K562 (cell line): ENCODE results near the gene DNAJB13. TPM values are rescaled to one million over a fixed set of nuclear protein-coding genes. Genes with fewer than 3 reads are reported as not detected.

Experiments used
- ATAC-seq: fragments of 200-7000 bp; cut with Tn5 transposase; 3 replicates; pipeline ENCODE4 v1.9.1; 2020; ENCODE audit warnings: moderate library complexity
- BruUV-seq: library from RNA; stranded (reverse); fragments of 400-500 nt; replicated peaks from 2 replicates; lab custom pipeline; 2021; lab: Mats Ljungman, UMichigan
- CTCF ChIA-PET: fragments of 300-600 bp; formaldehyde crosslinking; extraction: SDS; loops from one replicate; lab custom pipeline; 2021; ENCODE audit warnings: low intra/inter-chr PET ratio; lab: Yijun Ruan, JAX
- POLR2A ChIA-PET: fragments of 300-600, 350-650 bp; sonication (Branson Sonifier 250); formaldehyde crosslinking; extraction: SDS; loops from one replicate; lab custom pipeline; 2021; ENCODE audit warnings: antibody characterized with exemption, inconsistent platforms; lab: Yijun Ruan, JAX
- DNase-seq, 4 experiments: peaks; one replicate each; pipeline versions ENCODE4 v3.0.0 to v3.0.0-alpha.2; 2011 to 2018; ENCODE audit warnings: low spot score in 3 of 4, mixed read lengths in 3 of 4; ENCODE audit errors: extremely low read depth in 1 of 4
- FAIRE-seq: peaks from 2 replicates; lab custom pipeline; 2011; peaks lifted over from hg19 to GRCh38; lab: Jason Lieb, UNC
- H2AFZ ChIP-seq: 2 replicates; pipeline ENCODE4 v1.6.0; 2011; ENCODE audit warnings: low read depth, low read length, control low read depth, inconsistent platforms
- H3K27ac ChIP-seq: fragments of 200-600 bp; 3 replicates; pipeline ENCODE4 v1.8.0; 2011; ENCODE audit warnings: low read depth, mild to moderate bottlenecking, control low read depth, inconsistent platforms, low read length, moderate library complexity, mixed read lengths; ENCODE audit errors: extremely low read depth
- H3K27me3 ChIP-seq, 2 experiments: fragments of 300-600 bp in 1 of 2; 2 replicates in 1 of 2; 3 replicates in 1 of 2; pipeline versions ENCODE4 v1.6.0 to v1.8.0; 2011; ENCODE audit warnings: inconsistent platforms in 2 of 2, low read length in 2 of 2, mild to moderate bottlenecking in 1 of 2, mixed read lengths in 1 of 2, moderate library complexity in 1 of 2; ENCODE audit not compliant: control insufficient read depth in 2 of 2, insufficient read depth in 2 of 2
- H3K36me3 ChIP-seq: fragments of 300-600 bp; 3 replicates; pipeline ENCODE4 v1.8.0; 2011; ENCODE audit warnings: mild to moderate bottlenecking, low read length, inconsistent platforms; ENCODE audit not compliant: control insufficient read depth, insufficient read depth
- H3K4me1 ChIP-seq, 2 experiments: fragments of 200-600 bp in 1 of 2; replicated peaks in 1 of 2; 2 replicates in 1 of 2; 3 replicates in 1 of 2; pipeline versions ENCODE4 v1.5.1 to v1.8.0; 2011; ENCODE audit warnings: inconsistent platforms in 2 of 2, low read length in 2 of 2, mild to moderate bottlenecking in 1 of 2, mixed read lengths in 1 of 2, moderate library complexity in 1 of 2; ENCODE audit not compliant: control insufficient read depth in 2 of 2, insufficient read depth in 2 of 2
- H3K4me2 ChIP-seq: 2 replicates; pipeline ENCODE4 v1.6.1; 2011; ENCODE audit warnings: low read length, control low read depth, inconsistent platforms, mixed read lengths; ENCODE audit not compliant: insufficient read depth
- H3K4me3 ChIP-seq: fragments of 200-600 bp; sonication (generic), shearing (Covaris generic); 2 replicates; pipeline ENCODE4 v1.5.1; 2016; ENCODE audit warnings: control low read depth, inconsistent platforms
- H3K79me2 ChIP-seq: fragments of 200-600 bp; 3 replicates; pipeline ENCODE4 v1.8.0; 2011; ENCODE audit warnings: low read length, inconsistent platforms; ENCODE audit not compliant: control insufficient read depth, insufficient read depth
- H3K9ac ChIP-seq, 2 experiments: 2 replicates each; pipeline versions ENCODE4 v1.6.0 to v1.6.1; 2011; ENCODE audit warnings: low read depth in 2 of 2, low read length in 2 of 2, control low read depth in 1 of 2, inconsistent platforms in 1 of 2, mild to moderate bottlenecking in 1 of 2, mixed read lengths in 1 of 2; ENCODE audit not compliant: insufficient read depth in 1 of 2
- H3K9me1 ChIP-seq: one replicate; pipeline ENCODE4 v1.6.0; 2011; ENCODE audit warnings: inconsistent platforms, mild to moderate bottlenecking, low read length, moderate library complexity; ENCODE audit not compliant: control insufficient read depth, insufficient read depth
- H3K9me3 ChIP-seq: replicated peaks from 2 replicates; pipeline ENCODE4 v1.5.1; 2011; ENCODE audit warnings: low read depth, low read length, inconsistent platforms; ENCODE audit not compliant: control insufficient read depth, insufficient read depth
- H4K20me1 ChIP-seq: replicated peaks from 2 replicates; pipeline ENCODE4 v1.6.1; 2011; ENCODE audit warnings: low read length, inconsistent platforms, mixed read lengths; ENCODE audit not compliant: control insufficient read depth, insufficient read depth
- CBFA2T2 ChIP-seq: fragments of 450-650 bp; conservative IDR thresholded peaks from 2 replicates; pipeline ENCODE4 v1.6.1; 2017; ENCODE audit warnings: mild to moderate bottlenecking
- CBX5 ChIP-seq: IDR thresholded peaks from 2 replicates; pipeline ENCODE4 v1.6.1; 2014; ENCODE audit warnings: low read depth, borderline replicate concordance
- FOXK1 ChIP-seq: sonication (generic); formaldehyde crosslinking; IDR thresholded peaks from 2 replicates; pipeline ENCODE4 v1.8.0; 2022; ENCODE audit warnings: missing genetic modification reagents, mild to moderate bottlenecking, borderline replicate concordance
- GTF2F1 ChIP-seq: IDR thresholded peaks from 2 replicates; pipeline ENCODE4 v1.6.1; 2011; ENCODE audit warnings: low read depth, low read length, improper control_type of control experiment
- MAZ ChIP-seq, 2 experiments: fragments of 450-650 bp in 1 of 2; sonication (generic) in 1 of 2; formaldehyde crosslinking; IDR thresholded peaks in 1 of 2; conservative IDR thresholded peaks in 1 of 2; 2 replicates each; pipeline versions ENCODE4 v1.4.0 to v1.5.0; 2020; ENCODE audit warnings: mild to moderate bottlenecking in 1 of 2, missing genetic modification reagents in 1 of 2
- NFXL1 ChIP-seq: fragments of 450-650 bp; formaldehyde crosslinking; IDR thresholded peaks from 2 replicates; pipeline ENCODE4 v1.4.0; 2021; ENCODE audit warnings: mild to moderate bottlenecking
- RBM17 ChIP-seq: fragments of 200-400 bp; formaldehyde crosslinking; IDR thresholded peaks from 2 replicates; pipeline ENCODE4 v1.6.1; 2017; ENCODE audit warnings: low read depth, mild to moderate bottlenecking, low read length, borderline replicate concordance
- SRSF9 ChIP-seq: fragments of 200-400 bp; formaldehyde crosslinking; IDR thresholded peaks from 2 replicates; pipeline ENCODE4 v1.6.1; 2017; ENCODE audit warnings: low read depth, low read length, borderline replicate concordance
- ZNF77 ChIP-seq: fragments of 250-450 bp; sonication (Bioruptor Pico); IDR thresholded peaks from 2 replicates; pipeline ENCODE4 v1.5.0; 2020
- WGBS: fragments of 100-300 bp; shearing (Covaris generic); methylation state at CpG from one replicate; pipeline ENCODE4 v1.1.6; 2016; ENCODE audit warnings: low coverage, mixed read lengths; ENCODE audit not compliant: insufficient coverage; ENCODE audit errors: missing lambda C conversion rate; 5-methylcytosine and 5-hydroxymethylcytosine counted together
- in situ Hi-C: fragments of 300-500 bp; cut with MboI; formaldehyde crosslinking; loops from 4 replicates; pipeline ENCODE4 v1.15.0; 2018; ENCODE audit warnings: inconsistent platforms, mixed read lengths
- intact Hi-C: fragments of 100-400 bp; cut with micrococcal nuclease; formaldehyde crosslinking; loops from 2 replicates; pipeline ENCODE4 v1.14.2; 2022
- polyA plus RNA-seq, 8 experiments: library from polyadenylated mRNA; depleted of rRNA in 4 of 8; stranded (reverse) in 5 of 8; unstranded in 3 of 8; fragments of >200 nt; fragmentation: Nextera tagmentation in 2 of 8; fragmentation: Illumina TruSeq in 1 of 8; extraction: Ambion mirVana in 2 of 8; extraction: Trizol in 1 of 8; gene quantifications; 2 replicates each; pipeline versions ENCODE4 v1.2.1 to v1.2.3, GENCODE V29; 2011 to 2014; ENCODE audit warnings: inconsistent platforms in 1 of 8, missing spikeins in 1 of 8
- total RNA-seq, 7 experiments: library from RNA; depleted of rRNA in 6 of 7; stranded (reverse); fragments of >200 nt in 6 of 7; fragmentation: Illumina TruSeq in 2 of 7; extraction: Trizol in 2 of 7; gene quantifications; 2 replicates each; pipeline versions ENCODE4 v1.2.1 to v1.2.3, GENCODE V29; 2011 to 2021; ENCODE audit warnings: low replicate concordance in 1 of 7
- TF ChIP-seq, protein P1 (sequence below): sonication (generic); formaldehyde crosslinking; IDR thresholded peaks from 2 replicates; pipeline ENCODE4 v1.8.1; 2023; ENCODE audit warnings: mild to moderate bottlenecking, missing genetic modification reagents
- TF ChIP-seq, protein P2 (sequence below), 2 experiments: fragments of 450-650 bp; IDR thresholded peaks; 2 replicates each; pipeline ENCODE4 v1.6.1; 2016; ENCODE audit warnings: mild to moderate bottlenecking in 2 of 2, borderline replicate concordance in 1 of 2, low read depth in 1 of 2, moderate library complexity in 1 of 2

Gene DNAJB13
- total and polyA plus RNA-seq, 9 of the 15 experiments (the other 6 are each of a cell fraction or from before 2014, with no cell fraction given) = 0.14 TPM; not detected in 8

DNA sequence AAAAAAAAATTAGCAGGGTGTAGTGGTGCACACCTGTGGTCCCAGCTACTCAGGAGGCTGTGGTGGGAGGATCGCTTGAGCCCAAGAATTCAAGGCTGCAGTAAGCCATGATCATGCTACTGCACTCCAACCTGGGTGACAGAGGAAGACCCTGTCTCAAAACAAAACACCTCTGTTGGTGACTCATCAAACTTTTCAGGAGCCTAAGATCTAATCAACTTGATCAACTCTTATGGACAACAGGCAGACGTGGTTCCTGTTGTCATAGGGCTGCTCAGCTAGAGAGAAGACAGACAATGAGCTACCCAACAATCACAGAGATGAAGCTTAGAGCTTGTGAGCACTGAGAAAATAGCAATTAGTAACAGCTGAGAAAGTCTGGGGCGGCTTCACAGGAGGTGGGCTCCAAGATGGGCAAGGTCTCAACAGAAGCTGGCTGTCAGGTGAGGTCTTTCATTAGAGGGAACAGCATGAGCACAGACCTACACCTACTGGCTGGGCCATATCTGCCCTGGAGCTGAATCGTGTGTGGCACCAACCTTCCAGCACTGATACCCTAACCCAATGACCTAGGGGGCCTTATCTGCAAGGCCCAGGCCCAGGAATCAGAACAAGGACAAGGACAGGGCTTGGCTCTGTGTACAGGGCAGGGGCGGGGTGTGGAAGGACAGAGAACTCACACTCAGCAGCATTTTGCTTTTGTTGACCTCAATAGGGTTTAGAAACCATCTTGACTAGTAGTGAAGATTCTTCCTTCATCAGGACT lies 65.3 kb downstream of the DNAJB13 start:
- POLR2A ChIA-PET = interaction anchor here (0.6 to 1.5 kb wide), 7 partner anchors 11 to 1593 kb away, joined by 3 to 7 read pairs (median 3); partner anchors contain the start of gene UCP2
- in situ Hi-C loops = no loop called here
- 14% methylated on average over 5 of the region's 5 CpGs for WGBS
- TF ChIP-seq NFXL1 (CRISPR knock-in tag) (no peak), CBFA2T2 (peak; percentile 96), MAZ (CRISPR knock-in tag; conservative IDR thresholded peaks at IDR 0.05 in 1 of 2, IDR thresholded peaks at IDR 0.05 in 1 of 2) (peak in 1 of 2 experiments; percentile 59; a peak in 1 of 4 replicates), FOXK1 (CRISPR knock-in tag) (no peak), GTF2F1 (no peak), RBM17 (no peak), ZNF77 (CRISPR knock-in tag) (no peak), SRSF9 (no peak), CBX5 (no peak)
- TF ChIP-seq, protein P1, sequence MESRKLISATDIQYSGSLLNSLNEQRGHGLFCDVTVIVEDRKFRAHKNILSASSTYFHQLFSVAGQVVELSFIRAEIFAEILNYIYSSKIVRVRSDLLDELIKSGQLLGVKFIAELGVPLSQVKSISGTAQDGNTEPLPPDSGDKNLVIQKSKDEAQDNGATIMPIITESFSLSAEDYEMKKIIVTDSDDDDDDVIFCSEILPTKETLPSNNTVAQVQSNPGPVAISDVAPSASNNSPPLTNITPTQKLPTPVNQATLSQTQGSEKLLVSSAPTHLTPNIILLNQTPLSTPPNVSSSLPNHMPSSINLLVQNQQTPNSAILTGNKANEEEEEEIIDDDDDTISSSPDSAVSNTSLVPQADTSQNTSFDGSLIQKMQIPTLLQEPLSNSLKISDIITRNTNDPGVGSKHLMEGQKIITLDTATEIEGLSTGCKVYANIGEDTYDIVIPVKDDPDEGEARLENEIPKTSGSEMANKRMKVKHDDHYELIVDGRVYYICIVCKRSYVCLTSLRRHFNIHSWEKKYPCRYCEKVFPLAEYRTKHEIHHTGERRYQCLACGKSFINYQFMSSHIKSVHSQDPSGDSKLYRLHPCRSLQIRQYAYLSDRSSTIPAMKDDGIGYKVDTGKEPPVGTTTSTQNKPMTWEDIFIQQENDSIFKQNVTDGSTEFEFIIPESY (CRISPR knock-in tag) = no peak
- TF ChIP-seq, protein P2, sequence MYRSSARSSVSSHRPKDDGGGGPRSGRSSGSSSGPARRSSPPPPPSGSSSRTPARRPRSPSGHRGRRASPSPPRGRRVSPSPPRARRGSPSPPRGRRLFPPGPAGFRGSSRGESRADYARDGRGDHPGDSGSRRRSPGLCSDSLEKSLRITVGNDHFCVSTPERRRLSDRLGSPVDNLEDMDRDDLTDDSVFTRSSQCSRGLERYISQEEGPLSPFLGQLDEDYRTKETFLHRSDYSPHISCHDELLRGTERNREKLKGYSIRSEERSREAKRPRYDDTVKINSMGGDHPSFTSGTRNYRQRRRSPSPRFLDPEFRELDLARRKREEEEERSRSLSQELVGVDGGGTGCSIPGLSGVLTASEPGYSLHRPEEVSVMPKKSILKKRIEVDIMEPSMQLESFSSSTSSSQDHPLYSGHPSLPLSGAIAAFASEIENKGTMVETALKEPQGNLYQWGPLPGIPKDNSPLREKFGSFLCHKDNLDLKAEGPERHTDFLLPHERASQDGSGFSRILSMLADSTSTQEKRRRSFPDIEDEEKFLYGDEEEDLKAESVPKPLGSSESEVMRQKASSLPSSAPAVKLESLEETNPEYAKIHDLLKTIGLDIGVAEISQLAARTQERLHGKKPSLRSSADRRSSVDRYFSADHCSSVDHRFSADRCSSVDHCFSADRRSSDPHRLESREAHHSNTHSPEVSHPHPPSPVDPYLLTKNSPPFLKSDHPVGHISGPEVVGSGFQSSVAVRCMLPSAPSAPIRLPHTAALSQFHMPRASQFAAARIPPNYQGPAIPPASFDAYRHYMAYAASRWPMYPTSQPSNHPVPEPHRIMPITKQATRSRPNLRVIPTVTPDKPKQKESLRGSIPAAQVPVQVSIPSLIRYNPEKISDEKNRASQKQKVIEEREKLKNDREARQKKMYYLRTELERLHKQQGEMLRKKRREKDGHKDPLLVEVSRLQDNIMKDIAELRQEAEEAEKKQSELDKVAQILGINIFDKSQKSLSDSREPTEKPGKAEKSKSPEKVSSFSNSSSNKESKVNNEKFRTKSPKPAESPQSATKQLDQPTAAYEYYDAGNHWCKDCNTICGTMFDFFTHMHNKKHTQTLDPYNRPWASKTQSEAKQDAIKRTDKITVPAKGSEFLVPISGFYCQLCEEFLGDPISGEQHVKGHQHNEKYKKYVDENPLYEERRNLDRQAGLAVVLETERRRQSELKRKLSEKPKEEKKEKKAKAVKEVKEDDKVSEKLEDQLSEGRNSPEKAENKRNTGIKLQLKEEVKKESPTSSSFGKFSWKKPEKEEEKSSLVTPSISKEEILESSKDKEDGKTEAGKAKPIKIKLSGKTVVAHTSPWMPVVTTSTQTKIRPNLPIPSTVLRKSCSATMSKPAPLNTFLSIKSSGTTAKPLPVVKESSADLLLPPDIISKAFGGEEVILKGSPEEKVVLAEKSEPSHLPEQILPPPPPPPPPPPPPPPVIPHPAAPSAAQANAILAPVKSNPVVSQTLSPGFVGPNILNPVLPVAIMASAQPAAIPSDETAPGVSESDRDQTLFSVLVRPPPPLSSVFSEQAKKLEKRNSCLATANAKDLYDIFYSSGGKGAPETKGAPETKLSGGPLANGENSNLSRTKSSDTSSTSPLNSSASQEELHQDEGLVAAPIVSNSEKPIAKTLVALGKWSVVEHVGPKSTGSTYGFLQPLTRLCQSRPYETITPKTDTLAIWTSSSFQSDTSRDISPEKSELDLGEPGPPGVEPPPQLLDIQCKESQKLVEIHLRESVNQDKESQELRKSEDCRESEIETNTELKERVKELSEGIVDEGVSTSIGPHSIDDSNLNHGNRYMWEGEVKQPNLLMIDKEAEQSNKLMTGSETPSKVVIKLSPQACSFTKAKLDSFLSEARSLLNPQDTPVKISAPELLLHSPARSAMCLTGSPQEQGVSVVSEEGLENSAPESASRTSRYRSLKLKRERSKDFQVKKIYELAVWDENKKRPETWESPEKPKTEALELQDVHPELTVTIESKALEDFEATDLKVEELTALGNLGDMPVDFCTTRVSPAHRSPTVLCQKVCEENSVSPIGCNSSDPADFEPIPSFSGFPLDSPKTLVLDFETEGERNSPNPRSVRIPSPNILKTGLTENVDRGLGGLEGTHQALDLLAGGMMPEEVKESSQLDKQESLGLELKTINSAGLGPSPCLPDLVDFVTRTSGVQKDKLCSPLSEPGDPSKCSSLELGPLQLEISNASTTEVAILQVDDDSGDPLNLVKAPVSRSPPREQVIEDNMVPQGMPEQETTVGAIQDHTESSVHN (IDR thresholded peaks at IDR 0.05; ENCODE audit: borderline replicate concordance in 1 of 2, low read depth in 1 of 2) = no peak

More for the DNA sequence above, 65.3 kb downstream of the DNAJB13 start:
- Histone ChIP-seq H3K4me1 (peaks cover 39 to 45% of the 10 kb centered on the region in 2 experiments), H3K79me2 (no peaks in the 10 kb centered on the region), H3K9me1 (no peaks in the 10 kb centered on the region), H4K20me1 (peaks cover 6% of the 10 kb centered on the region), H3K9ac (peak overlapping the region in 1 of 2 experiments; percentile 3; a peak in 1 of 4 replicates), H3K27me3 (no peaks in the 10 kb centered on the region), H3K4me2 (peak overlapping the region; percentile 33), H3K9me3 (no peaks in the 10 kb centered on the region), H2AFZ (no peak overlapping the region), H3K36me3 (no peaks in the 10 kb centered on the region; the same call in 2 of the 3 replicates), H3K27ac (no peak overlapping the region), H3K4me3 (no peak overlapping the region)
- intact Hi-C loops = no loop called here
- CTCF ChIA-PET = no interaction called here
- ATAC-seq (peak; percentile 69), FAIRE-seq (peak; percentile 97), DNase-seq (peak; percentile 60 to 91 (median 76))
- BruUV-seq = no TSS peak
